SK-N-SH (cell line): ENCODE results near the gene SNCAIP. TPM values are rescaled to one million over a fixed set of nuclear protein-coding genes. Genes with fewer than 3 reads are reported as not detected.

Experiments
- CTCF ChIA-PET: fragments of 300-600, 350-600 bp; formaldehyde crosslinking; extraction: SDS; loops from one replicate; lab custom pipeline; 2021; lab: Yijun Ruan, JAX
- POLR2A ChIA-PET: fragments of 350-600 bp; sonication (Branson Sonifier 250); formaldehyde crosslinking; extraction: SDS; loops from one replicate; lab custom pipeline; 2020; ENCODE audit warnings: antibody characterized with exemption, inconsistent platforms; lab: Yijun Ruan, JAX
- DNase-seq: peaks from one replicate; pipeline ENCODE4 v3.0.0; 2012
- H2AFZ ChIP-seq: fragments of 200-600 bp; sonication (generic); 2 replicates; pipeline ENCODE4 v1.8.1; 2016; ENCODE audit warnings: antibody characterized with exemption, mild to moderate bottlenecking, low read depth
- H3F3A ChIP-seq: fragments of 200-600 bp; sonication (generic); replicated peaks from 2 replicates; pipeline ENCODE3; 2016; ENCODE audit warnings: antibody characterized with exemption, mild to moderate bottlenecking; ENCODE audit not compliant: insufficient read depth
- H3K27ac ChIP-seq, 2 experiments: fragments of 200-500 bp in 1 of 2; fragments of 200-600 bp in 1 of 2; sonication (Bioruptor generic) in 1 of 2; sonication (generic), shearing (Covaris generic) in 1 of 2; 2 replicates each; pipeline versions ENCODE4 v1.5.1 to v1.6.1; 2014 to 2016; ENCODE audit warnings: low read depth in 2 of 2, inconsistent platforms in 1 of 2, low read length in 1 of 2, mild to moderate bottlenecking in 1 of 2, mixed read lengths in 1 of 2
- H3K27me3 ChIP-seq: fragments of 200-600 bp; sonication (generic), shearing (Covaris generic); 2 replicates; pipeline ENCODE4 v1.6.1; 2016; ENCODE audit warnings: mixed run types; ENCODE audit not compliant: insufficient read depth
- H3K36me3 ChIP-seq, 2 experiments: fragments of 200-500 bp in 1 of 2; fragments of 200-600 bp in 1 of 2; sonication (Bioruptor generic) in 1 of 2; sonication (generic) in 1 of 2; replicated peaks in 1 of 2; 2 replicates each; pipeline versions ENCODE3 to v1.5.1; 2014 to 2016; ENCODE audit warnings: low read length in 1 of 2, mild to moderate bottlenecking in 1 of 2; ENCODE audit not compliant: insufficient read depth in 2 of 2, control insufficient read depth in 1 of 2
- H3K4me1 ChIP-seq, 2 experiments: fragments of 200-500 bp in 1 of 2; fragments of 200-600 bp in 1 of 2; sonication (Bioruptor generic) in 1 of 2; sonication (generic), shearing (Covaris generic) in 1 of 2; 2 replicates each; pipeline versions ENCODE4 v1.5.1 to v1.6.1; 2014 to 2016; ENCODE audit warnings: low read depth in 1 of 2, low read length in 1 of 2, mixed run types in 1 of 2; ENCODE audit not compliant: insufficient read depth in 2 of 2, control insufficient read depth in 1 of 2
- H3K4me2 ChIP-seq: fragments of 200-600 bp; sonication (generic), shearing (Covaris generic); 2 replicates; pipeline ENCODE4 v1.6.1; 2017; ENCODE audit warnings: mixed run types
- H3K4me3 ChIP-seq, 2 experiments: fragments of 200-500 bp in 1 of 2; fragments of 200-600 bp in 1 of 2; sonication (Bioruptor generic) in 1 of 2; sonication (generic), shearing (Covaris generic) in 1 of 2; 2 replicates each; pipeline versions ENCODE4 v1.5.1 to v1.8.1; 2014 to 2016; ENCODE audit warnings: low read depth in 2 of 2, inconsistent platforms in 1 of 2, low read length in 1 of 2, mild to moderate bottlenecking in 1 of 2, mixed read lengths in 1 of 2, moderate library complexity in 1 of 2
- H3K79me2 ChIP-seq: fragments of 200-600 bp; sonication (generic); 2 replicates; pipeline ENCODE4 v1.8.1; 2017; ENCODE audit warnings: mild to moderate bottlenecking; ENCODE audit not compliant: insufficient read depth
- H3K9ac ChIP-seq: fragments of 200-600 bp; sonication (generic); 2 replicates; pipeline ENCODE4 v1.6.1; 2017; ENCODE audit warnings: mixed run types
- H3K9me2 ChIP-seq: fragments of 200-600 bp; sonication (generic); 2 replicates; pipeline ENCODE4 v1.6.1; 2017; ENCODE audit warnings: mixed run types
- H3K9me3 ChIP-seq: fragments of 200-600 bp; sonication (generic); 2 replicates; pipeline ENCODE4 v1.6.1; 2017; ENCODE audit warnings: mixed run types, mild to moderate bottlenecking, moderate library complexity
- H4K20me1 ChIP-seq: fragments of 200-600 bp; sonication (generic); 2 replicates; pipeline ENCODE4 v1.6.1; 2017; ENCODE audit warnings: mild to moderate bottlenecking, mixed run types; ENCODE audit not compliant: insufficient read depth
- FOSL2 ChIP-seq: IDR thresholded peaks from 2 replicates; pipeline ENCODE4 v1.4.0; 2012; ENCODE audit warnings: low read depth, mild to moderate bottlenecking, moderate library complexity, borderline replicate concordance
- GATA2 ChIP-seq: sonication (generic); formaldehyde crosslinking; IDR thresholded peaks from 2 replicates; pipeline ENCODE4 v1.5.0; 2020; ENCODE audit warnings: mild to moderate bottlenecking, missing genetic modification reagents
- JUND ChIP-seq: IDR thresholded peaks from 2 replicates; pipeline ENCODE4 v1.4.0; 2012
- MAX ChIP-seq: IDR thresholded peaks from 2 replicates; pipeline ENCODE4 v1.4.0; 2012; ENCODE audit warnings: low read depth
- RCOR1 ChIP-seq: fragments of 150-350 bp; IDR thresholded peaks from 2 replicates; pipeline ENCODE4 v1.6.1; 2017; ENCODE audit warnings: antibody characterized with exemption, low read length
- SMC3 ChIP-seq: IDR thresholded peaks from 2 replicates; pipeline ENCODE4 v1.6.1; 2012; ENCODE audit warnings: low read depth, low read length, improper control_type of control experiment
- TAF1 ChIP-seq: IDR thresholded peaks from 2 replicates; pipeline ENCODE4 v1.6.1; 2012; ENCODE audit warnings: low read depth, mild to moderate bottlenecking, low read length, moderate library complexity, borderline replicate concordance
- USF2 ChIP-seq: fragments of 150-350 bp; IDR thresholded peaks from 2 replicates; pipeline ENCODE4 v1.6.1; 2017; ENCODE audit warnings: antibody characterized with exemption, low read length, low read depth, borderline replicate concordance
- YY1 ChIP-seq: IDR thresholded peaks from 2 replicates; pipeline ENCODE4 v1.4.0; 2012; ENCODE audit warnings: low read depth, mild to moderate bottlenecking
- WGBS: methylation state at CpG from one replicate; pipeline ENCODE4 v1.1.6; 2017; ENCODE audit warnings: low lambda C conversion rate; 5-methylcytosine and 5-hydroxymethylcytosine counted together
- polyA plus RNA-seq, 3 experiments: library from polyadenylated mRNA; depleted of rRNA; stranded (reverse); fragments of >200 nt; gene quantifications; 2 replicates each; pipeline ENCODE4 v1.2.3, GENCODE V29; 2012
- TF ChIP-seq, protein P1 (sequence below): IDR thresholded peaks from 2 replicates; pipeline ENCODE4; 2012

The SNCAIP gene
- polyA plus RNA-seq, 1 of the 3 experiments (the other 2 are of a cell fraction), result not detected

DNA sequence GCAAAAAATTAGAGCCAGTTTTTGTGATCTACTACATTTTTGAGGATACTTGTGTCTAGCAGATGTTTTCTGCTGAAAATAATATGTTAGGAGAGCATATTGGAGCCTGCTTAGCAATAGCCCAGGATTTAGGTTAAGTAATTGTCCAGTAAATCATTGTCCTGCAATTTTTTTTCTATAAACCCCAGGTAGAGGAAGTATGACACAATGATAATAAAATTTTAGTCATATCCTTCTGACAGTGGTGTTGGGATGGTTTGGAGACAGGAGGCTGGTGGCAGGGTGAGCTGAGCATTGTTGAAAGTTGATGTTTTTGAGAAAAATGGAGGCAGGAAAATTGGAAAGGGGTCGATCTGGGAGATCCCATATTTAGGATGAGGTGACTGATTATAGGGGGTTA, 3.5 kb downstream of the SNCAIP start:
- Histone ChIP-seq H3K27ac (no peak overlapping the region), H3K4me2 (no peak overlapping the region), H3K4me1 (peaks cover 0 to 14% of the 10 kb centered on the region in 2 experiments; a peak in 2 of 4 replicates), H3K9me2 (no peaks in the 10 kb centered on the region), H3F3A (no peaks in the 10 kb centered on the region), H2AFZ (no peak overlapping the region), H3K36me3 (no peaks in the 10 kb centered on the region), H3K27me3 (peaks cover 11% of the 10 kb centered on the region), H3K9ac (no peak overlapping the region), H3K79me2 (no peaks in the 10 kb centered on the region), H3K4me3 (no peak overlapping the region), H4K20me1 (no peaks in the 10 kb centered on the region), H3K9me3 (no peaks in the 10 kb centered on the region)
- CTCF ChIA-PET, result interaction anchor here (1.9 kb wide), 1 partner anchor 120 kb away, joined by 5 read pairs; no protein-coding TSS in a partner anchor
- POLR2A ChIA-PET, result no interaction called here
- 29% methylated on average over 1 of the region's 1 CpG for WGBS
- no peak for TF ChIP-seq SMC3
- TF ChIP-seq FOSL2, result no peak
- TF ChIP-seq JUND, result no peak
- TF ChIP-seq YY1, result no peak
- no peak for DNase-seq

DNA sequence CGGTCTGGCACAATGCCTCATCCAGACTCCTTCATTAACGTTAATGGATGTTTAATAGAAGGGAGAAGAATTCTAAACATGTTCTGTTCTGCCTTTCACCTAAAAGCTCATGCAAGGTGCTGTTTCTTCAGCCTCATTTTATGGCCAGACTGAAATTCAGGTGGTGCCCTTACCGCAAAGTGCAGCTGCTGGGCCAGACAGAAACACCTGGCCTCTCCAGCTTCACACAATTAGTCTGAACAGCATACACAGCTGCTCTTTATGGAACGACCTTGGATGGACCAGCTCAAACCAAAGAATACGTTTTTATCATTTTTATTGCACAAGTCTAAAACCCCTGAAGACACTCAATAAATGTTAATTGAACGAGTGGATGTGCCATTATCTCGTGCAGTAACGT, 4.6 kb downstream of the SNCAIP start:
- H3K4me2 ChIP-seq, result no peak overlapping the region
- no peaks in the 10 kb centered on the region for H3K36me3 ChIP-seq
- DNase-seq, result no peak
- no peaks in the 10 kb centered on the region for H4K20me1 ChIP-seq
- peak overlapping the region in 1 of 2 experiments; percentile 47; a peak in 1 of 4 replicates for H3K27ac ChIP-seq
- no peak overlapping the region for H3K9ac ChIP-seq
- ChIA-PET POLR2A (no interaction called here), CTCF (interaction anchor here (0.9 kb wide), 1 partner anchor 9 kb away, joined by 3 read pairs; no protein-coding TSS in a partner anchor)
- no peaks in the 10 kb centered on the region for H3F3A ChIP-seq
- H3K4me3 ChIP-seq, result no peak overlapping the region
- TF ChIP-seq USF2, result no peak
- TF ChIP-seq, protein P1, sequence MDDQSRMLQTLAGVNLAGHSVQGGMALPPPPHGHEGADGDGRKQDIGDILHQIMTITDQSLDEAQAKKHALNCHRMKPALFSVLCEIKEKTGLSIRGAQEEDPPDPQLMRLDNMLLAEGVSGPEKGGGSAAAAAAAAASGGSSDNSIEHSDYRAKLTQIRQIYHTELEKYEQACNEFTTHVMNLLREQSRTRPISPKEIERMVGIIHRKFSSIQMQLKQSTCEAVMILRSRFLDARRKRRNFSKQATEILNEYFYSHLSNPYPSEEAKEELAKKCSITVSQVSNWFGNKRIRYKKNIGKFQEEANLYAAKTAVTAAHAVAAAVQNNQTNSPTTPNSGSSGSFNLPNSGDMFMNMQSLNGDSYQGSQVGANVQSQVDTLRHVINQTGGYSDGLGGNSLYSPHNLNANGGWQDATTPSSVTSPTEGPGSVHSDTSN, result no peak
- no peak for TF ChIP-seq TAF1
- TF ChIP-seq MAX, result no peak
- TF ChIP-seq SMC3, result no peak
- no peak for TF ChIP-seq GATA2
- TF ChIP-seq RCOR1, result no peak
- TF ChIP-seq JUND, result no peak
- WGBS, result 33% methylated on average over 8 of the region's 8 CpGs
- H3K9me3 ChIP-seq, result no peaks in the 10 kb centered on the region
- H3K27me3 ChIP-seq, result no peaks in the 10 kb centered on the region; the same call in 1 of the 2 replicates
- H3K9me2 ChIP-seq, result no peaks in the 10 kb centered on the region
- peaks cover 0 to 14% of the 10 kb centered on the region in 2 experiments; a peak in 2 of 4 replicates for H3K4me1 ChIP-seq
- no peak overlapping the region for H2AFZ ChIP-seq
- H3K79me2 ChIP-seq, result no peaks in the 10 kb centered on the region
